Stimulated activated CD4-positive, alpha-beta T cell treated with anti-CD3 and anti-CD28 coated beads, TNF-alpha, amount 100 ng/mL, for 1 hour (primary cell): ENCODE measurements around the gene MOB4.
"Not testable (repeated sequence)": the region's sequence is repeated elsewhere in the genome, so short reads cannot be mapped to it uniquely, and the experiment has no call there.

Source experiments
- DNase-seq, 3 donors: peaks; one replicate each; pipeline ENCODE4 v3.0.0-alpha.2; 2020; ENCODE audit warnings: low read depth in 3 of 3, low spot score in 1 of 3

The MOB4 gene

DNA sequence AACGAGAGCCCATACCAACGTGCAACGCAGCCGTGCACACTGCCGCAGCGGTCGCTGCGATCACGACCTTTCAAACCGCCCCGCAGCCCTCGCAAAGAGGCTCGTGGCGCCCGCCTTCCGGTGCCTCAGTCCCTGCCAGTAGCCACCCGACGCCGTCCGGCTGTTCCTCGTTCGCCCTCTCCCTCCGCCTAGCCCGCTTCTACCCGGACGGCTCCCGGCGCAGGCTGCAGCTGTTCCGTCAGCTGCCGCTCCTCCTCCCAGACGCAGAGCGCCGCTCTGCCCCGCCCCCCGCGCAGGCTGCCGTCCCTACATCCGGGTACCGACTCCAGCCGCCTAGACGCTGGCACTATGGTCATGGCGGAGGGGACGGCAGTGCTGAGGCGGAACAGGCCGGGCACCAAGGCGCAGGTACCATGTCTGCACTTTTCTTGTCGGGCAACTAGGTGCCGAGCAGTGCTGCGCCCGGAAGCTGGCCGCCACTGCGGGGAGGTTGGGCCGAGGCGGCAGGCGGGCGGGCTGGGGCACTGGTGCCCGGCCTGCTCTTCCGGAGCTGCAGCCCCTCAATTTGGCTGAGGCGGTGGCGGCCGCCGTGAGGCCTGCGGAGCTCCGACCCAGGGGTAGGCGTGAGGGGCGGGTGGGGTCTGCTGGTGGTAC is at the start of gene MOB4:
Gene MOB4, plus strand, starts transcription at position 328 of the 654 bp plus-strand sequence. Its CDS starts 21 bp downstream, at position 349.
- DNase-seq: peak; percentile 80 to 93 (median 89)

DNA sequence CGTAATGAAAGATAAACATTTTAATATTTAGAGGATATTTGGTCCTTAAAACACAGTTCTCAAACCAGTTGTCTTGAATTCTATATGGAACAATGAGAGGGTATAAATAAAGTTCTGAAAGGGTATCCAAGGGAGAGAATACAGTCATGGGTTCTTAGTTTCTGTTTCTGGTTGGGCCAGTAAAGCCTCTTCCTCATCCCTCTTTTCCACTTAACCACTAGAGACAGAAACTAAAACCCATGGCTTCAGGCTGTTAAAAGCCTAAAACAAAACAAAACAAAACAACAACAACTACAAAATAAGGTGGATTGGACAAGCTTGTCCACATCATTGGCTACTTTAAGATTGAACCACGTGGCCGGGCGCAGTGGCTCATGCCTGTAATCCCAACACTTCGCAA is 43.7 kb upstream of the MOB4 start:
- no peak for DNase-seq

GRCh38 chr2:197477797-197478196 is 38.1 kb upstream of the MOB4 start:
- DNase-seq: no peak

DNA sequence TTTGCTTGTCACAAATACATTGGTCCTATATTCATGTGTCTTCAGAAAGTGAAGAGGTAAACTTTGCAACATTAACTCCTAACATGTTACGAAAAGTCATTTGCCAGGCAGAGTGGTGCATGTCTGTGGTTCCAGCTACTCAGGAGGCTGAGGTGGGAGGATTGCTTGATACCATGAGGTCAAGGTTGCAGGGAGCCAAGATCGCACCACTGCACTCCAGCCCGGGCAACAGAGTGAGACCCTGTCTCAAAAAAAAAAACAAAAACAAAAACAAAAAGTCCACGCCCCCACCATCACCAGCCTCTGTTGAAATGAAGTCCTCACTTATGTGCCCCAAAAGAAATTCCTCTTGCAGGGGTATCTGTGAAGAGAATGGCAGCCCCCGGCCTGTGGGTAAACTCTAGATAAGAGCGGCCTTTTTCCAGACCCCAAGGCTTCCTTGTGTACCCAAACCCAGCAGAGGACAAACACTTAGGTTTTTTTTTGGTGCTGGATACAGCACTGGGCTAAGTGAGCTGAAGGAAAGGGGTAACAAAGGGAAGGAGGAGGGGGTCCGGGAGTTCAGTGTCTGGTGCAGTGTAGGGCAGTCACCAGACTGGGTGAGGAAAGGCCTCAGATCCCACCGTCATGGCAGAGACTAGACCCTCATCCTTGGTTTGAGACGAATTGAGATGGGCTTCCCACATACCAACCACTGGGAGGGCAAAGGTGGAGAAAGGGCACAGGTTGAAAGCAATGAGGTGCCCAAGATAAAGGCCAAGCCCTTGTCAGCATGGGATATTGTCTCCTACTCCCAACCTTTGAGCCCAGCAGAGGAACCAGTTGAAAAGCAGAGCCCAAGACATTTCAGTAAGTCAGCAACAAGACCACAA is 35.5 kb upstream of the MOB4 start:
- DNase-seq: no peak

GRCh38 chr2:197484248-197484647 is 31.6 kb upstream of the MOB4 start:
- DNase-seq: not testable (repeated sequence)

DNA sequence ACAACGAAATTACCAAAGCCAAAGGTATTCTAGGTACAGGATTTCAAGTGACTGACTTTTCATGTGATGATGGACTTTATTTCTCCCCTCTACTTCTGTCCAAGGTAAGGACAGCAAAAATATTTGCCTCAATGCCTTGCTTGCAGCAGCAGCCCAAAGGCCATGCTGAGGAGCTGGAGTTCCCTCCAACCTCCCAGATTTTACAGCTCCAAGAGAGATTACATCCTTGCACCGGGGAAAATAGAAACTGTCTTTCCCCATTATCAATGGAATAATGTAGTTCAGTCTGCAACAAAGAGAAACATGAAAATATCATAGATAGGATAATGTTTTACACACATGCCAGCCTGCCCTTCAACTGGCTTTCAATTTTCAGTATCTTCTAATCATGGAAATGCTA is 29.7 kb upstream of the MOB4 start:
- DNase-seq: no peak

DNA sequence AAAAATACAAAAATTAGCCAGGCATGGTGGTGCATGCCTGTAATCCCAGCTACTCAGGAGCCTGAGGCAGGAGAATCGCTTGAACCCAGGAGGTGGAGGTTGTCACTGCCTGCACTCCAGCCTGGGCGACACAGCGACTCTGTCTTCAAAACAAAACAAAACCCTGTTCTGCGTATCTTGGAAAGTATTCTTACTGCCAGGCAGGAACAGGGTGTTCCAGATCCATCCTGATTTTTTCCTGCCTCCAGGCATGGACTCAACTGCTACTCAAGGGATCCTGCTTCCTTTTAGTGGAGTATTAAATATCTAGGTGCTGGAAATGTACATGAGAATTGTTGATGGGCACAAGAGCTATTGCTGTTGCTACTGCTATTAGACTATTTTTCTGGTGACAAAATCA is 28.5 kb upstream of the MOB4 start:
- no peak for DNase-seq

GRCh38 chr2:197495433-197496134 is 20.3 kb upstream of the MOB4 start:
- DNase-seq: no peak

DNA sequence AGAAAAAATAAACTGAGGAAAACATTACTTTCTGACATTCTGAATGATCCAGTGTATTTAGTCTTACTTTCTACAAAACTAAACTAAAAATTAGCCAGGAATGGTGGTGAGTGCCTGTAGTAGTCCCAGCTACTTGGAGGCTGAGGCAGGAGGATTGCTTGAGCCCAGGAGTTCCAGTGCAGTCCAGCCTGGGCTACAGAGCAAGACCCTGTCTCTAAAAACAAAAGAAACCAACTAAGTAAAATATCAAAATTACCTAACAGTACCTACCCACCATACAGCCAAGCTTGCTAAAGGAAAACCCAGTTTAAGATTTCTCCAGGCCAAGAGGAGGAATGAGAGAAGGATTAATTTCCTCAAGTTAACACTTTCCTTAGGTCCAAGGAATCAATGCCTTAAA is 19.2 kb upstream of the MOB4 start:
- DNase-seq: no peak

- DNase-seq: no peak
Observed at GRCh38 chr2:197497326-197497725, 18.5 kb upstream of the MOB4 start.

- no peak for DNase-seq
Observed at GRCh38 chr2:197498235-197498936, 17.5 kb upstream of the MOB4 start.

GRCh38 chr2:197498937-197499593 is 16.8 kb upstream of the MOB4 start:
- peak in 2 of 3 donors; percentile 7 to 32 for DNase-seq

- peak; percentile 88 to 94 (median 89) for DNase-seq
Observed at GRCh38 chr2:197499594-197500502, 16.0 kb upstream of the MOB4 start, which contains the start of the genes HSPD1 and HSPE1. Gene HSPD1 (minus strand): TSS chr2:197499840. CDS start chr2:197498848, 992 bp downstream. Gene HSPE1 (plus strand): TSS chr2:197500379. CDS start chr2:197500437, 58 bp downstream.

GRCh38 chr2:197500503-197501131 is 15.2 kb upstream of the MOB4 start:
- no peak for DNase-seq

DNA sequence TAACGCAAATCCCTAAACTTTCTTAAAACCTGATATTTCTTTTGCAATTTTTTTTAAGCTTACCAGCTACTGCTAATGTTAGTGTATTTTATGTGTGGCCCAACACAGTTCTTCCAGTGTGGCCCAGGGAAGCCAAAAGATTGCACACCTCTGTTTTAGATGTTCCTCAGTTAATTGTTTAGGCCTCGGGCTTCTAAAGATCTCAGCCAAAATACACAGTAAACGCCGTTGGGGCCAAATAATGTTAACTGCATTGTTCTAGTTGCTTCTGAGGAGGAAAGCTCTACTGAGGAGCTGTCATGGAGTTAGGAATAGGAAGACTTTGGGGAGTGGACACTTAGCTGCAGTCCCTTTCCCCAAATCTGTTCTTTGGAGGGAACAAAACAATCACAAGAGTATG is 13.7 kb upstream of the MOB4 start:
- DNase-seq: no peak

DNA sequence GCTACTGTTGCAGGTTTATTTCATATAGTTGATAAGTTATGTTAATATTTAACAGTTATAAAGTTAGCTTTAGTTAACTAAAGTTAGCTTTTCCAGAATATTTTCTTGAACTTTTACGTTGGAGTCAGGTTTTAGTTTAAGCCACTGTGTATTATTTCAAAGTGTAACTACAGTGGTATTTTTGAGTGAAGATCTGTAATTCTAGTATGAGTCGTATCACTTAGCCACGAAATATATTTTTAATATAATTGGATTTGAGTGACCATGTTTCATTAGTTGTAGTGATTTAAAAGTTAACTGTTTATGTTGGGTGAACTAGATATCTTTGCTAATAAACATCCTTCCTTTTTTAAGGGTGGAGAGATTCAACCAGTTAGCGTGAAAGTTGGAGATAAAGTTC is 13.2 kb upstream of the MOB4 start:
- no peak for DNase-seq

GRCh38 chr2:197504000-197504399 is 11.9 kb upstream of the MOB4 start:
- DNase-seq: no peak

- DNase-seq: no peak
Observed at GRCh38 chr2:197504512-197504911, 11.4 kb upstream of the MOB4 start.

GRCh38 chr2:197506658-197507057 is 9.2 kb upstream of the MOB4 start:
- no peak for DNase-seq
